ENCODE data around the gene CADM1.

The CADM1 gene

GRCh38 chr11:115226556-115226955 is 277.7 kb downstream of the CADM1 start:
- FAIRE-seq, result no peak

GRCh38 chr11:115224551-115224950 is 279.7 kb downstream of the CADM1 start:
- no peak for FAIRE-seq

DNA sequence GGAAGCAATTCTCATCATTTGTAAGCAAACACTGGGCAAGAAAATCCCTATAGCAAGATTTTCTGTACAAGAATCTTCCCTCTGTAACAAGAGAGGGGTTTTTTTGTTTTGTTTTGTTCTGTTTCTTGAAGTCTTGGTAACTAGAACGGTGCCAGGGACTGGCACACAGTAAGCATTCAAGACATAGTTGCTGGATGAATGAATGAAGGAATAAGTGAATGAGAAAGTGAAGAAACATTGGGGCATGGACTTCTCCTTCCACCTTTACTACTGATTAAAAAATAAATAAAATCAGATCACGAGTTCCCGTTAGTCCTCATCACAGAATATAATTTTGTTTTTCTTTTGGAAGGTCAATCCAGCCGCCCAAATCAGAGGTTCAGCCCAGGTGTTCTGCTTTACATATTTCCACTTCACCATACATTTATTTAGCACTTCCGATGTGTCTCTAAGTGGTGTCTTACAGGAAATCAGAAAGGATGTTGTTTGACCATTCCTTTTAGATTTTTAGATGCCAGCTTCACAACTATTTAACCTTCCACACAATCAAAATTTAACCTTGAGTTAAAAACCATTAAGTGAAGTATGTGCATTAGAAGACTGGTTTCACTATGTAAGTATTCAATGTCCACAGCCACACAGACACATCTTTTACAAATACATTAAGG is 281.2 kb downstream of the CADM1 start:
- no peak for FAIRE-seq

DNA sequence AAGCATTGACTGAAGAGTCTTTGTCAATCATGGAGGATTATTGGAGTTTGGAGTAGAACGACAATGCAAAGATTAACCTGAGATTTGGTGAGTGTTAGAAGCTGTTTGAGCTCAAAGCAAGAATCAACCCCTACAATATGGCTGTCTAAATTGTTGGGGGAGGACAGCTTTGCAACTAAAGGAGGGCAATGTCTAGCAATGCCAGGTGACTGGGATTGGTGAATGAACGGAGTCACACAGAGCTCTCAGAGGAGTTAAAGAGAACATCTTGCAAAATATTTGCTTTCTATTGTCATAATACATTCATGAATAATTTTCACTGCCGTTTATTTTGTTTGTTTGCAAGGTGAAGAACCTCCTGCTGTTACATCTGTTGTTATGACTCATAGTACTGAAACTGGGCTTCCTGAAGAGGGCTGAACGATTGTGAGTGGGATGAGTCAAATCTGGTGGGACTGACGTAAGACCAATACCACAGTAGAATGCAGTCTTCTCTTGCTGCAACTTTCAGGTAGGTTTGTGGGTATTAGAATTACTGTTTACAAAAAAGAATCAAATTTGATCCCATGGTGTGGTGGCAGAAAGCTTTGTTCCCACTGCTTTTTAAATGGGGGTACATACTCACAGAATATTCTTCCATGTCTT is 281.9 kb downstream of the CADM1 start:
- FAIRE-seq, result no peak

- no peak for FAIRE-seq
These were observed 282.6 kb downstream of the CADM1 start for GRCh38 chr11:115221461-115222069.

DNA sequence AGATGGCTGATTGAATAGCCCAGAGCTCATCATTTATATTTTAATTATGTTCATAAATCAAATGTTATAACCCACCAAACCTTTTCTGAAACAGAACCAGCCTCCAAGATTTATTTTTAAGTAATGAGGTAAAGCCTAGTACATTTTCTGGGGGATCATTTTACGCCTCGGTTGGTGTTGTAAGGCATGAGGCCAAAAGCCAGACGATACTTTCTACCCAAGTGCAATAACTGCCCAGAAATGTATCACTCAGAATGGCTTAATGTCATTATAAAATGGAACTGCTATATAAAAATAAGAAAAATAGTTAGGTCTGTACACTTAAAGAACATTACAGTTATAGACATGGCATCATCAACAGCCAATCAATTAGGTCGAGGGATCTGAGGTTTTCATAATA is 283.3 kb downstream of the CADM1 start:
- no peak for FAIRE-seq

DNA sequence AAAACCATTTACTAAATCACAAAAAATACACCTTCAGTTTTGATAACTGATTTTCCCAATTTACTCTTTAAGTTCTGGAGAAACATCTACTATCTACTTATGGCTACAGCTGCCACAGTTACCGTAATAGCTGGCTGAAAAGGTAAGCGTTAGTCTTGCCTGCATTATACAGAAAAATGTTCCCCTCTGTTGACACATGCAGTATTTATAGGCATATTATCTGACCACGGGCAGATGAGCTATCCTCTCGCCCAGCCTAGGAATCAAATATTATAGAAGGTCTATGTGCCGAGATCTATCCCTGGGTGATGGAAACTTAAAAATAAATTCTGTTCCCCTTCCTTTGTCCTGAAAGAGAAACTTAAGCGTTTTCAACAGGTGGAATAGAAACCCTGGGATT is 283.8 kb downstream of the CADM1 start:
- no peak for FAIRE-seq

DNA sequence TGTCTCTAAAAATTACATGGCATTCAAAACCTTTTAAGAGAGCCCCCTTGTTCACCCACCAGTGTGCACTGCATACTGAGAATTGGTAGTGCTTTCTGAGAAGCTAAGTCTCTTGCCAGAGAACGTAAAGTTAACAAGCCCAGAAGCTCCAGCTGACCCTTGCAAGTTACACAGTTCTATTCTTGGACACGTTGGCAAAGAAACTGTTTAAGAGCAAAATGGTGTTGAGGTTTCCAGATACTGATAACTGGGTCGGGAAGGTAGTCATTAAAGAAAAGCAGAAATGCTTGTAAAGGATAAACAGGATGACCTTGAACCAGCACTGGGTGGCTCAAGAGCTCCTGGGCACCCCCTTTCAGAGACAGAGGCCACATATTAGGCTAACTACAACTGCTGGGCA is 284.8 kb downstream of the CADM1 start:
- FAIRE-seq, result no peak

DNA sequence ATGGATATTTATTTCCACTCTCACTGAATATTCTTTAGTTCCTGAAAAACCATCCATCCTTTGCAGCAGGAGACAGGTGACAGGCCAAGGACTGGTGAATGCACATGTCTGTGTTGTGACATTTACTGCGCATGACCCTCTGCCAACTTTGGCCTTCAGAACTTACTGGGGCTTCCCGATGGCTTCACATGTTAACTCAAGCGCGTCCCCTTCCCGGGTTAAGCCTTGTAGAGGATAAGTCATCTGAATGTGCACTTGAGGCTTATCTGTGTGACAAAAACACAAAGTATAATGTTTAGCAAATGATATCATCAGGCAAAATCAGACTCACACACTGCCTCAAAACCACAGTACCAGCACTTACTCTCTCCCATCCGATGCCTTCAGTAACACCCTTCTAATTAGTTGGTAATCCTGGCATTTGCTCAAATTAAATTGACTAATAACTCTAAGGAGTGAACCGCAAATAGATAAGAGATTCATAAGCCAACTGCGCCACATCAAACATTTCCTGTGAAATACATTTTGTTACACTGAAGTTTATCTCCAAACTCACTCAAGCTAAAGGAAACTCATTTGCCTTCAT is 286.4 kb downstream of the CADM1 start:
- FAIRE-seq, result no peak

DNA sequence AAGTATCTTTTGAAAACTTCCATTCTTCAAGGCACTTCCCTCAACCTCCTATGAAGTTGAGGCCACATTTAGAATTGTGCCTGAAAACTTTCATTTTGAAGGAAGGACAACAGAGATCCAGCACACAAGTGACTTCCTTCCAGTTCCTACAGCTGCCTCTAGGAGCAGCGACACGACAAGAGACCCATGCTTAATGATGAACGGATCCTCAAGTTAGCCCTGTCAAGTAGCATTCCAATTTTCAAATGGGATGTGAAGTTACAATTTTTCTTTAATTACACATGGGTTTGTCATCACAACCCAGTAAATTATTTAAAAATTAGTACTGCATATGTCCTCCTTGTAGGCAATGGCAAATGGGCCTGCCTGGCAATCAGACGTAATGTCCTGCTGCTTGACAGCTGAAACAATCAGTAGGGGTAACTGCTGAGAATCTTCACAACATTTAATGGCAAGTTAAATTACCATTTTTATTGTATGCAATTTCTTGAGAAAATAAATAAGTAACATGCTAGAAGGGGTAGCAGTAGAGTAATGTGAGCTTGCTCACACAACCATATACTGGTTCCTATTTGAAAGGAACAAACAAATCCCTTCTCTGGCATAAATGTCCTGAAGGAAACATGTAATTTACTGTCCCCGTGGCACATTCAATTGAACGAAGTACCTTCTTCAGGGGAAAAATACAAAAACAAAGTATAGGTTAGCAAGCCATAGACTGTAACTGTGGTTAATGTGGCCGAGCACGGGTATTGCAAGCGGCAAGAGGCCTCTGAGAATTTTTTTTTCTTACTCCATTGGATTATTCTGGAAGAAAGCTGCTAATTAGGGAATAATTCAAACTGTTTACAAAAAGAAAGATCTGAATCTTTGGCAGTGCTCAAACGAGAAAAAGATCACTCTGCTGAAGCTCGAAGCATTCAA is 288.3 kb downstream of the CADM1 start:
- FAIRE-seq, result no peak

GRCh38 chr11:115214644-115215234 is 289.5 kb downstream of the CADM1 start:
- no peak for FAIRE-seq

DNA sequence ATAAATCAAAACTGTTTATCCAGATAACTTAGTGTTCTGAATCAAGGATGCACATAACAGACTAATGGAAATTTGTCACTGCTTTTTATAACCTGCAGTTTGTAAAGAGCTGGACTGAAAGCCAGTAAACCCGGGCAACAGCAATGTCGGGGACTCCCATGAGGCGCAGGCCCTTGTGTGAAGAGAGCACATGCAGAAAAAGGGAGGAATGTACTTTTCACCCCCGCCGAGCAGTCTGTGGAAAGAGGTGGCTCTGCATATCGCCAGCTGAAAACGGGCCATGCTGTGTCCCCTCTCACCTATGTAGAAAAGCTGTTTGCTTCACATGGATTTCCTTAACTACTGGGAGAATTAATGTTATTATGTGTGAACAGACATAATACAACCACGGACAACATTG is 291.2 kb downstream of the CADM1 start:
- no peak for FAIRE-seq

GRCh38 chr11:115208808-115209259 is 295.4 kb downstream of the CADM1 start:
- FAIRE-seq, result no peak

- FAIRE-seq, result no peak
These were observed 296.3 kb downstream of the CADM1 start for GRCh38 chr11:115207916-115208315.

GRCh38 chr11:115207166-115207591 is 297.0 kb downstream of the CADM1 start:
- no peak for FAIRE-seq

DNA sequence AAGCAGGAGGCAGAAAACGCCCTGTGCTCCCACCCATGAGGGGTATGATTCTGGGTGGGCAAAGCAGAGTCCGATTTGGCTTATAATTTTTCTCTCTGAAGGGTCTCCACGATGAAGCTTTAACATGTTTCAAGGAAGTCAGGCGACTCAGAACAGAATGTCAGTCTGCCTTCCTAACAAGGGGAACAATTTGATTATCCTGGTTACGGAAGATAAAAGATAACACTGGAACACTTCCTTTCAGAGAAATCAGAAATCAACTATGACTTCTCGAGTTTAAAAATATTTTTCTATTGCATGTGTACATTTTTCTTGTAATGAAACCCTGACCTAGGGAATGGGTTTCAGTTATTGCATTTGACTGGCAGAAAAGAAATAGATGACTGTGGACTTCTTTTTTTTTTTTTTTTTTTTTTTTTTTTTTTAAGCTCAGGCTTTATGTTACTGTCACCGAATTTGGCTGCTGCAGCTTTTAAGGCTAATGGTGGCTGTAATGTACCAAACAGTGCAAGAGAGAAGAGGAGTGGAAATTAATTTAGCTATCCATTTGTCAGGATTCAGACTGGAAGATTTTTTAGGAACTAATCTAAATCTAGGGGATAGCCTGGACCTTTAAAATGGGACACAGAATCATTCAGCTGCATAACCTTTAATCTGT is 297.7 kb downstream of the CADM1 start:
- no peak for FAIRE-seq

GRCh38 chr11:115202900-115203552 is 301.2 kb downstream of the CADM1 start:
- no peak for FAIRE-seq

GRCh38 chr11:115202074-115202473 is 302.1 kb downstream of the CADM1 start:
- no peak for FAIRE-seq

- FAIRE-seq, result no peak
These were observed 303.0 kb downstream of the CADM1 start for GRCh38 chr11:115201111-115201792.

- no peak for FAIRE-seq
These were observed 304.6 kb downstream of the CADM1 start for GRCh38 chr11:115199481-115200069.

Measured in colon (tissue), 2 donors.